Activated CD8-positive, alpha-beta memory T cell treated with anti-CD3 and anti-CD28 coated beads for 1 hour (primary cell): ENCODE measurements around the gene FUT3.

Experiments
- DNase-seq, 2 donors: peaks; one replicate each; pipeline ENCODE4 v3.0.0-alpha.2; 2020; ENCODE audit warnings: low read depth in 1 of 2; ENCODE audit errors: extremely low read depth in 1 of 2

Gene FUT3

GRCh38 chr19:5803752-5804515 lies 47.3 kb downstream of the FUT3 start:
- DNase-seq = peak; percentile 77

- no peak for DNase-seq
These were observed 47.9 kb downstream of the FUT3 start for GRCh38 chr19:5803441-5803751.

DNA sequence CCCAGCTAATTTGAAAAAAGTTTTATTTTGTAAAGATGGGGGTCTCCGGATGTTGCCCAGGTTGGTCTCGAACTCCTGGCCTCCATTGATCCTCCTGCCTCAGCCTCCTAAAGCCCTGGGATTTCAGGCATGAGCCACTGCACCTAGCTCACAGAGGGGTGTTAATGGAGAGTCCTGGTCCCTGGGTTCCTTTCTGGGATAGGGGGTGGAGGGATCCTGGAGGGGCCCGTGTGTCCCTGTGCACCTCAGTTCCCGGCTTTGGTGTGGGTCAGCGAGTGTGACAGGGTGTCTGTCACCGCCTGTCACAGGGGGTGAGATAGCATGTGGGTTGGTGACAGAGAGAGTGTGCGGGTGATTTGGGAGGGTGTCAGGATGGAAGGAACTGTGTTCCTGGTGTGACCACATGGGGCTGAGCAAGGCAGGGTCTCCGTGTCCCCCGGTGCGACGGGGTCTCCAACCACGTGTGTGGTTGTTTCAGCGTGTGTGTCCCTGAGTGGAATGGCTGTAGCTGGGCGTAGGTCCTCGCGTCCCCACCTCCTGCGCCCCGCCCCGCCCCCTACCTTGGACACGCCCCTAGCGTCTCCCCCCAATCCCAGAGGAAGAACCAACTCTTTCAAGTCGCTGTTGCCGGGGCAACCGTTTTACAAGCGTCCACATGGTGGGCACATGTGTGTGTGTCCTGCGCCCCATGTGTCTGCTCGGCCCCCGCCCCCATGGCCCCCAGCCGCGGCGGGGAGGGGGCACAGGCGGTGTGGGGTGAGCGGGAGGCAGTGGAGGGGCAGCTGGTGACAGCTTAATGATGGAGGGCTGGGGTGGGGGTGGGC lies 49.2 kb downstream of the FUT3 start:
- no peak for DNase-seq

GRCh38 chr19:5800361-5801270 lies 50.6 kb downstream of the FUT3 start:
- no peak for DNase-seq

GRCh38 chr19:5799247-5800241 lies 51.7 kb downstream of the FUT3 start:
- DNase-seq = no peak

DNA sequence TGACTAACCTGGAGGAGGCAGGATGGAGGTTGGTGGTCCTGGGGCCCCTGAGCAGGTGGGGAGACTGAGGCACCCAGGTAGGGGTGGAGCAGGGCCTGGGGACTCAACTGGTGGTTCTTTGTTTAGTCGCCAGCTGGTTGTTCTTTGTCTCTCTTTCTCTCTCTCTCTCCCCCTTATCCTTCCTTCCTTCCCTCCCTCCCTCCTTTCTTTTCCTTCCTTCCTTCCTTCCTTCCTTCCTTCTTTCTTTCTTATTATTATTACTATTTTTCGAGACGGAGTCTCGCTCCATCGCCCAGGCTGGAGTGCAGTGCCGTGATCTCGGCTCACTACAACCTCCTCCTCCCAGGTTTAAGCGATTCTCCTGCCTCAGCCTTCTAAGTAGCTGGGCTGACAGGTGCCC lies 53.0 kb downstream of the FUT3 start:
- no peak for DNase-seq

DNA sequence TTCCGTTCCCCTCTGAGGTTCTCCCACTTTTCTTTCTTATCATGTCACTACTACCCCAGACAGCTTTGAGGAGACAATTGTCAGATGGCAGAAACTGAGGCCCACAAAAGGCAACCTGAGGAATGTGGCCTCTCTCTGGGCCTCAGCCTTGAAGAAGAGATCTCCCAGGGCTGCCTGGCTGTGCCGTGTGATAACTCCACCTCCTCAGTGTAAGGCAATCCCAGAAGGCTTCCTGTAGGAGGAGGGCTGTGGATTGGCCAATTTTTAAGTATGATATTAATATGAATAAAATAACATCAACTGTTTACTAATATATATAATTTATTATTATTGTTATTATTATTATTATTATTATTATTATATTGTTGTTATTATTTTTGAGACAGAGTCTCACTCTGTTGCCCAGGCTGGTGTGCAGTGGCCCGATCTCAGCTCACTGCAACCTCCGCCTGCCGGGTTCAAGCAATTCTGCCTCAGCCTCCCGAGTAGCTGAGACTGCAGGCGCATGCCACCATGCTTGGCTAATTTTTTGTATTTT lies 55.8 kb downstream of the FUT3 start:
- DNase-seq = no peak

DNA sequence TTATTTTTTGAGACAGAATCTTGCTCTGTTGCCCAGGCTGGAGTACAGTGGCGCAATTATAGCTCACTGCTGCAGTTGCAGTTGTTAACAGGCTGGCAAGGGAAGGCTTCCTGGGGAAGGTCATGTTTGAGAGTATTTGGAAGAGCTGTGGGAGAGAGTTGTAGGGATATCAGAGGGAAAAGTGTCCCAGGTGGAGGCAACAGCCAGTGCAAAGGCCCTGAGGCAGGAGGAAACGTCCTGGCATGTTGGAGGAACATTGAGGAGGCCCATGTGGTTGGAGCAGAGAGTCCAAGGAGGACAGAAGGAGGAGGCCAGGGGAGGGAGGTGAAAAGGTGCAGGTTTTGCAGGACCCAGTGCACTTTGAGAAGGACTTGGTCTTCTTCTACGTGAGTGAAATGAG lies 58.1 kb downstream of the FUT3 start:
- no peak for DNase-seq
